ENCODE data around the gene NRF1.
"Not testable (repeated sequence)": the region's sequence is repeated elsewhere in the genome, so short reads cannot be mapped to it uniquely, and the experiment has no call there.

Gene NRF1

DNA sequence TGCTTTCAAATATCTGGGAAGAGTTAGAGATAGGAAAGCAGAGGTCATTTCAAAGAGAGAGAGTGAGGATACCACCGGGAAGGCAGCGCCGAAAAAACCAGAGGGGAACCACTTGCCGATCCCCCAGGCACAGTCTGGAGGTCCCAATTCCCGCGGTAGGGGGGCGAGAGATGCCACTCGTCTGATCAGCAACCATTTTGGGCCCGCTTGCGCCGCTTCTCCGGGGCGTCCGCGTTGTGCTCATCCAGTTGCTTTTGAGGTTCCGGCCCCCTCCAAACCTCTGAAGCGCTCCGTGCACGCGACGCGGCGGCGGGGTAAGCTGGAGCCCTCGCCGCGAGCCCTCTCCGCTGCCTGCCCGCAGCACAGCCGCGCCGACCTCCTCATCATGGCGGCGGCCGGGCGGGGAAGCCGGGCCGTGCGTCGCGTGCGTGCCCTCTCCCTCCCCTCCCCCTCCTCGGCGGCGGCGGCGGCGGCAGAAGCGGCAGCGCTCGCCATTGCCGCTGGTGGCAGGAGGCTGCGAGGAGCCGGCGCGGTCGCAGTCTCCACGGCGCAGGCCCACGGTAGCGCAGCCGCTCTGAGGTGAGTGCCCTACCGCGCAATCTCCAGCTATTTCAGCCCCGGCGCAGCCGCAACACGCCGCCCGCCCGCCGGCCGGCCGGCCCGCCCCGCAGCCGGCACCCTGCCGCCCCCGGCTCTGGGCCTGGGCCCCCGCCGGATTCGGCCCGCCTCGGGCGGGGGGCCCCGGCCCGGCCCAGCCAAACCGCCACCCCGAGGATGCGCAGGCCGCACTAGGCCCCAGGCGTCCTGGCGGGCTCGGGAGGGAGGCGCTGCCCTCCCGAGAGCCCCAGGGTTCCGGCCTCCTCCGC lies at the start of gene NRF1:
Gene NRF1, plus strand, starts transcription at position 475 of the 866 bp plus-strand sequence. CDS start 45,632 bp downstream, outside the sequence.
- peak; percentile 92 for DNase-seq (ENCODE audit: low spot score)

DNA sequence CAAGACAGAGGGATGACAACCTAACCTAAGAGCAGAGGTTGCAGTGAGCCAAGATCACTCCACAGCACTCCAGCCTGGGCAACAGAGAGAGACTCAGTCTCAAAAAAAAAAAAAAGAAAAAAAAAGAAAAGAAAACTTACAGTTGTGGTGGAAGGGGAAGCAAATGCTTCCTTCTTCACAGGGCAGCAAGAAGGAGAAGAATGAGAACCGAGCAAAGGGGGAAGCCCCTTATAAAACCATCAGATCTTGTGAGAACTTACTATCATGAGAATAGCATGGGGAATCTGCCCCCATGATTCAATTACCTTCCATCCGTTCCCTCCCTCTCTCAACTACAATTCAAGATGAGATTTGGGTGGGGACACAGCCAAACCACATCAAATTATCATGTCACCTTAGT lies 45.2 kb upstream of the NRF1 start:
- not testable (repeated sequence) for DNase-seq (ENCODE audit: low spot score)

DNA sequence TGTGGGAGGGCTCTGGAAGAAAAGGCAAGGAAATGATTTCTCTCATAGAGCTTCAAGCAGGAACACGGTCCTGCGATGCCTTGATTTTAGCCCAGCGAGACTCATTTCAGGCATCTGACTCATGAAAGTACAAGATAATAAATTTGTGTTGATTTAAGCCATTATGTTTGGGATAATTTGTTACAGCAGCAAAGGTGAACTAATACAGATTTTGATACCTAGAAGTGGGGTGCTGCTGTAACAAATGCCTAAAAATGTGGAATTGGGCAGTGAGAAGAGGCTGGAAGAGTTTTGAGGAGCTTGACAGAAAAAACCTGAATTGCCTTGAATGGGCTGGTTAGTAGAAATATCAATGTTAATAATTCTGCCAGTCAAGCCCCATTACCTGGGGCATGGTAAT lies 44.1 kb upstream of the NRF1 start:
- DNase-seq (ENCODE audit: low spot score), result no peak

DNA sequence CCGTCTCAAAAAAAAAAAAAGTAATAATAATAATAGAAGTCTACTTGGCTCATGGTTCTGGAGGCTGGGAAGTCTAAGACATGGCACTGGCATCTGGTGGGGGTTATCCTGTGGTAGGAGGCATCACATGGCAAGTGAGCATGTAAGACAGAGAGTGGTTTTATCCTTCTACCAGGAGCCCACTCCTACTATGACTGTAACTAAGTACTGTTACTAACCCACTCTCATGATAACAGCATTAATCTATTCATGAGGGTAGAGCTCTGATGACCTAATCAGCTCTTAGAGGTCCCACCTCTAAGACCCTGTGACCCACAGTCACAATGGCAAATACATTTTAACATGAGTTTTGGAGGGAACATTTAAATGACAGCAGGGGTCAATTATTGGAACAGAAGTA lies 43.3 kb upstream of the NRF1 start:
- DNase-seq (ENCODE audit: low spot score), result no peak

DNA sequence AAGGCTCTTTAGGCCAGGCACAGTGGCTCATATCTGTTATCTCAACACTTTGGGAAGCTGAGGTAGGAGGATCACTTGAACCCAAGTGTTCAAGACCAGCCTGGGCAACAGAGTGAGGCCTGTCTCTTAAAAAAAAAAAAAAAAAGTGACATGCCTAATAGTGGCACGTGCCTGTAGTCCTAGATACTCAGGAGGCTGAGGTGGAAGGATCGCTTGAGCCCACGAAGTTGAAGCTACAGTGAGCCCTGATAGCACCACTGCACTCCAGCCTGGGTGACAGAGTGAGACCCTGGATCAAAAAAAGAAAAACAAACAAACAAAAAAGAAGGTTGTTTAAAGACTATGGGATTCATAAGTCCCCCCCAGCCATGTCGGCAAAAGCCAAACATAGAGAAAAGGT lies 42.2 kb upstream of the NRF1 start:
- no peak for DNase-seq (ENCODE audit: low spot score)

DNA sequence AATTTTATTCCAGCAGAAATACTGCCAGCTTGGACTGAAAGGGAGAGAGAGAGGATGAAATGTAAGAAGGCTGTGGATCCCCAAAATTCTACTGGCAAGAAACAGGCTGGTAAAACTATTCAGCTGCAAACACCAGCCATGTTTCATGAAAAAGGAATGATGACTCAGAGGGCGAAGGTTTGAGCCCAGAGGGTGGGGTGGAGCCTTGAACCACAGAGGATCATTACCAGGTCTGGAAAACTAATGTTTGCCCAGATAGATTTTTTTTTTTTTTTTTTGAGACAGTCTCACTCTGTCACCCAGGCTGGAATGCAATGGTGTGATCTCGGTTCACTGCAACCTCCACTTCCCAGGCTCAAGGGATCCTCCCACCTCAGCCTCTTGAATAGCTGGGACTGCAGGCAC lies 41.7 kb upstream of the NRF1 start:
- DNase-seq (ENCODE audit: low spot score), result no peak

DNA sequence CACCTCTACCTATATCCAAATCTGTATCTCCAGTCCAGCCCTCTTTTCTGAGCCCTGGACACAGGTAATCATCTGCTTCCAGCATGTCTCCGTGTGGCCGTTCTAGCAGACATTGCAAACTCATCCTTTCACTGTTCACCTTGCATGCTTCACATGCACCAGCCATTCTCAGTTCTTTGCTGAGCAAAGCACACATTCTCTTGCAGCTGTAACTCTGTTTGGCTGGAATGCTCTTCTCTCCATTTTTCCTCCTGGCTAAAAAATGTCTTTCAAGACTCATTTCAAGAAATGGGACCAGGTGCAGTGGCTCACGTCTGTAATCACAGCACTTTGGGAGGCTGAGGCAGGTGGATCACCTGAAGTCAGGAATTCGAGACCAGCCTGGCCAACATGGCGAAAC lies 40.3 kb upstream of the NRF1 start:
- no peak for DNase-seq (ENCODE audit: low spot score)

DNA sequence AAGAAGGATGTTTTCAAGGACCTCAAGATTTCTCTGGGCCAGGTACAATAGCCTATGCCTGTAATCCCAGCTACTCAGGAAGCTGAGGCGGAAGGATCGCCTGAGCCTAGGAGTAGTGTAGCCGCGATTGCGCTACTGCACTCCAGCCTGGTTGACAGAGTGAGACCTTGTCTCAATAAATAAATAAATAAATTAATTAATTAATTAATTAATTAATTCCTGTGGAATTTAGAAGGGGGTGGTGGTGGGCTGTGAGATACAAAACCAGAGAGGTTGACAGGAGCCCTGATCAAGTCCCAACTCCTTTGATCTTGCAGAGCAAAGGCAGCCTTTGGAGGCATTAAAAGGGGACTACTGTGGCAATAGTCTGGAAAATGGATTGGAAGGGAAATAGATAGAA lies 39.3 kb upstream of the NRF1 start:
- no peak for DNase-seq (ENCODE audit: low spot score)

DNA sequence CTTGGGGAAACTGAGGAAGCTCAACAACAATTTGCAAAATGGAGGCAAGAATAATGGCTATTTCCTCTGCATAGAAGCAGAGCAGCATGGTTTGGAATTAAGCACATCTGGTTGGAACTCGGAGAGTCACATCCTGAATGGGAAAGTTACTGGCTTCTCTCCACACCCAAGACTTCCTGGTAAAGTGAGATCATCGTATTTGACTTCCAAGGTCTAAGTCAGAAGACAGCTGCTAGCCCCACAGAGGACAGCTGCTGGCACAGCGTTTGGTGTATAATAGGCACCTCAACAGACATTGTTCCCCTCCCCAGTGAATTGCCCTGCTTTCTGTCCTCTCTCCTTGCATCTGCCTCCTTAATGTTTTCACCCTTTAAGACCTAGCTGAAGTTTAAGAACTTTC lies 37.0 kb upstream of the NRF1 start:
- no peak for DNase-seq (ENCODE audit: low spot score)

DNA sequence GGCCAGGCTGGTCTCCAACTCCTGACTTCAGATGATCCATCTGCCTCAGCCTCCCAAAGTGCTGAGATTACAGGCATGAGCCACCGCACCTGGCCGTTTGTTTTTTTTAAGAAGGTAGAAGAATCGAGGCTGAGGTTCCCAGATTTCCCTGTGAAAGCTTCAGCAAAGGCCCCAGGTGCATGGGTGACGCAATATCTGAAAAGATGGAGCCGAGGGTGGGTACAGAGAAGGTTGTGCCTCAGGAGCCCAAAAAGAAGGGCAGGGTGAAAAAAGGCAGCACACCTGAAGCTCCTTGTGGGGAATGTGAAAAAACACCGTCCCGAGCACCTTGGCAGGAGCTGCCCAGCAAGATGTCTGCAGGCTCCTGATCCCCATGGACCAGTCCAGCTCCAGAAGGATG lies 35.8 kb upstream of the NRF1 start:
- DNase-seq (ENCODE audit: low spot score), result no peak

DNA sequence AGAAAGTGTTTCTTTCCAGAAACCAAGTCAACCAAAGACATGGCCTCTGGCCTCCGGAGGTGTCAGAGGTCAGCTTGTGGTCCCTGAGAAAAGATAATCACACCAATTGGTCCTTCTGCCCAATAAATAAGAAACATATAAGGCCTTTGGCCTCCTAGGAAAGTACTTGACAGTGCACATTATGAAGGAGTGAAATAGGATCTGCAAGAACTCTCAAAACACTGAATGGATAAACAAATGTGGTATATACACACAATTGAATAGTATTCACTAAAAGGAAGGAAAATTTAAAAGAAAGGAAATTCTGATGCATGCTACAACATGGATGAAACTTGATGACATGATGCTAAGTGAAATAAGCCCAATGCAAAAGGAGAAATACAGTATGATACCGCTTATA lies 35.4 kb upstream of the NRF1 start:
- no peak for DNase-seq (ENCODE audit: low spot score)

DNA sequence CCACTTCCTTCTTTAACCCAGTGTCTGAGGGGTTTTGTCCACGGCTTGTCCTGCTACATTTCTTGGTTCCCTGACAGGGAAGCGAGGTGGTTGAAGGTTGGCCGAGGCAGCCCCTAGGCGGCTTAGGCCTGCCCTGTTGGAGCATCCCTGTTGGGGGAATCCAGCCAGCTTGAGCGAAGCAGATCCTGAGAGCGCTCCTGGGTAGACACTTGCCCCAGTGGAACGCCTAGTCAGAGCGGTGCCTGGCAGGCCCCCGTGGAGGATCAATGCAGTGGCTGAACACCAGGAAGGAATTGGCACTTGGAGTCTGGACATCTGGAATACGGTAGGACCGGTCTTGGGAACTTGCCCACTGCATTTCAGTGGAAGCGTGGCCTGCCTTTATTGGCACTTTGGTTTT lies 32.7 kb upstream of the NRF1 start:
- DNase-seq (ENCODE audit: low spot score), result no peak

DNA sequence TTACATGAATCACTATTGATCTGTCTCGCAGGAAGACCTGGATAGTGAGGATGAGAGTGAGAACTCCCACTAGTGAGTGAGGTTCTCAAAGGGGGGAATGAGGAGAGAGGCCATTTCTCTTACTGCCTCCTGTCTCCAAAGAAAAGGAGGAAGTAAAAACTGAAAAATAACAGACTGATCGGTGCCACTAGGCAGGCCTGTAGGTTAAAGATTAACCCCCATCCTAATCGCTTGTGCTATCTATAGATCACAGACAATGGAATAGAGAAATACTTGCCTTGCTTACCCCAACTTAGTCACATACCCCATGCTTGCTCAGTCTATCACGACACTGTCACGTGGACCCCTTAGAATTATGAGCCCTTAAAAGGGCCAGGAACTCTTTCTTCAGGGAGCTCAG lies 25.3 kb upstream of the NRF1 start:
- not testable (repeated sequence) for DNase-seq (ENCODE audit: low spot score)

DNA sequence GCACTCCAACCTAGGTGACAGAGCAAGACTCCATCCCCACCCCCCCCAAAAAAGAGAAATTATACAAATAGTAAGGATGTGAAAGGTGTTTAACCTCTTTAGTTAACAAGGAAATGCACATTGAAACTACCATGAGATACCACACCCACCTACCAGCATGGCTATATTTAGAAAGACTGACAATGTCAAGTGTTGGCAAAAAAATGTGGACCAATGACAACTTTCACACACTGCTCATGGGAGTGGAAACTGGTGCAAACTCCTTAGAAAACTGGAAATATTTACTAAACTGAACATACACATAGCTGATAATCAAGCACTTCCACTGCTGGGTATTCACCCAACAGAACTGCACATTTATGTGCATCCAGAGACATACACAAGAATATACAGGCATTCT lies 23.3 kb upstream of the NRF1 start:
- no peak for DNase-seq (ENCODE audit: low spot score)

DNA sequence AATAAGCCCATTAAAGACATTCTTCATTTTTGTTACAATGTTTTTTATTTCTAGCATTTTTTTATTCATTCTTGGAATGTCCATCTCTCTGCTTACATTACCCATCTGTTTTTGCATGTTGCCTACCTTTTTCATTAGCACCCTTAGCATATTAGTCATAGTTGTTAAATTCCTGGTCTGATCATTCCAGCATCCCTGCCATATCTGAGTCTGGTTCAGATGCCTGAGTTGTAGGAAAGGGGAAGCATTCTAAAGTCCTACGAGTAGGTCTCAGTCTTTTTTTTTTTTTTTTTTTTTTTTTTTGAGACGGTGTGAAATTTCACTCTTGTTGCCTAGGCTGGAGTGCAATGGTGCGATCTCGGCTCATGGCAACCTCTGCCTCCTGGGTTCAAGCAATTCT lies 19.7 kb upstream of the NRF1 start:
- DNase-seq (ENCODE audit: low spot score), result no peak

DNA sequence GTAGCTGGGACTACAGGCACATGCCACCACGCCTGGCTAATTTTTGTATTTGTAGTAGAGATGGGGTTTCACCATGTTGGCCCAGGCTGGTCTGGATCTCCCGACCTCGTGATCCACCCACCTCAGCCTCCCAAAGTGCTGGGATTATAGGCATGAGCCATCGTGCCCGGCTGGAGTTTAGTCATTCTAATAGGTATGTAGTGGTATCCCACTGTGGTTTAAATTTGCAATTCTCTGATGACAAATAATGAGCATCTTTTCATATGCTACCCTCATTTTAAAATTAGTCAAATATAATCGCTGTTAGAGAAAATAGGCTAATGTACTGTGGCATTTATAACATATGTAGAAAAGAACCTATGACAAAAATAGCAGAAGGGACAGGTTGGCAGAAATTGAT lies 15.1 kb upstream of the NRF1 start:
- DNase-seq (ENCODE audit: low spot score), result not testable (repeated sequence)

DNA sequence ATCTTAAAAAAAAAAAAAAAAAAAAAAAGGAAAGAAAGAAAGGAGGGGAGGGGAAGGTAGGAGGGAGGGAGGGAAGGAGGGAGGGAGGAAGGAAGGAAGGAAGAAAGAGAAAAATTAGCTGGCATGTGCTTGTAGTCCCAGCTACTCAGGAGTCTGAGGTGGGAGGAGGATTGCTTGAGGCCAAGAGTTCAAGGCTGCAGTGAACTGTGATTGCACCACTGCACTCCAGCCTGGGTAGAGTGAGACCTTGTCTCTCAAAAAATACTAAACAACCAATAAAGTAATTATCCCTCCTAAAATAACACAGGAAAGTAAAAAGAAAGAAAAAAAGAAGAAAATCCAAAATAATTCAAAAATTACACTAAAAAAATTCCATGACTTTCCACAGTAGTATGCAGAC lies 13.8 kb upstream of the NRF1 start:
- DNase-seq (ENCODE audit: low spot score), result no peak

DNA sequence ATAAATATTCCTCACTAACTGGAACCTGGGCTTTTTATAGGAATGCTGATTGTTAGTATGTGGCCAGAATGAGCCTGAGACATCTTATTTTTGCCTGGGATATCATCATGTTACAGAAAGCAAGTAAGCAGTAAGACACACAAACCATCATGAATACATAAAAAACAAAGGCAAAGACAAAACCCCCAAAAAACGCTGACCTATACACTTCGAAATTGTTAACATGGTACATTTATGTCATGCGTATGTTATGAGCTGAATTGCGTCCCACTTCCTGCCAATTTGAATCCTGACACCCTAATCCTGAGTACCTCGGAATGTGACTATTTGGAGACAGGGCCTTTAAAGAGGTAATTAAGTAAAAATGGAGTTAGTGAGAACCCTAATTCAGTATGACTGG lies 12.3 kb upstream of the NRF1 start:
- no peak for DNase-seq (ENCODE audit: low spot score)

DNA sequence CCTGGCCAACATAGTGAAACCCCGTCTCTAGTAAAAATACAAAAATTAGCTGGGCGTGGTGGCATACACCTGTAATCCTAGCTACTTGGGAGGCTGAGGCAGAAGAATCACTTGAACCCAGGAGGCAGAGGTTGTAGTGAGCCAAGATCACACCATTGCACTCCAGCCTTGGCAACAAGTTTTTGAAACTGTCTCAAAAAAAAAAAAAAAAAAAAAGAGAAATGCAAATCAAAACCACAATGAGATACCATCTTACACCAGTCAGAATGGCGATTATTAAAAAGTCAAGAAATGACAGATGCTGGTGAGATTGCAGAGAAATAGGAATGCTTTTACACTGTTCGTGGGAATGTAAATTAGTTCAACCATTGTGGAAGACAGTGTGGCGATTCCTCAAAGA lies 7.9 kb upstream of the NRF1 start:
- DNase-seq (ENCODE audit: low spot score), result not testable (repeated sequence)

DNA sequence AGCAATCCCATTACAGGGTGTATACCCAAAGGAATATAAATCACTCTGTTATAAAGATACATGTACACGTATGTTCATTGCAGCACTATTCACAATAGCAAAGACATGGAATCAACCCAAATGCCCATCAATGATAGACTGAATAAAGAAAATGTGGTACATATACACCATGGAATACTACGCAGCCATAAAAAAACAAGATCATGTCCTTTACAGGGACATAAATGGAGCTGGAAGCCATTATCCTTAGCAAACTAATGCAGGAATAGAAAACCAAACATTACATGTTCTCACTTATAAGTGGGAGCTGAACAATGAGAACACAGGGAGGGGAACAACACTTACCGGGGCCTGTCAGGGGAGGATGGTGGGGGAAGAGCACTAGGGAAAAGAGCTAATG lies 7.5 kb upstream of the NRF1 start:
- not testable (repeated sequence) for DNase-seq (ENCODE audit: low spot score)

DNA sequence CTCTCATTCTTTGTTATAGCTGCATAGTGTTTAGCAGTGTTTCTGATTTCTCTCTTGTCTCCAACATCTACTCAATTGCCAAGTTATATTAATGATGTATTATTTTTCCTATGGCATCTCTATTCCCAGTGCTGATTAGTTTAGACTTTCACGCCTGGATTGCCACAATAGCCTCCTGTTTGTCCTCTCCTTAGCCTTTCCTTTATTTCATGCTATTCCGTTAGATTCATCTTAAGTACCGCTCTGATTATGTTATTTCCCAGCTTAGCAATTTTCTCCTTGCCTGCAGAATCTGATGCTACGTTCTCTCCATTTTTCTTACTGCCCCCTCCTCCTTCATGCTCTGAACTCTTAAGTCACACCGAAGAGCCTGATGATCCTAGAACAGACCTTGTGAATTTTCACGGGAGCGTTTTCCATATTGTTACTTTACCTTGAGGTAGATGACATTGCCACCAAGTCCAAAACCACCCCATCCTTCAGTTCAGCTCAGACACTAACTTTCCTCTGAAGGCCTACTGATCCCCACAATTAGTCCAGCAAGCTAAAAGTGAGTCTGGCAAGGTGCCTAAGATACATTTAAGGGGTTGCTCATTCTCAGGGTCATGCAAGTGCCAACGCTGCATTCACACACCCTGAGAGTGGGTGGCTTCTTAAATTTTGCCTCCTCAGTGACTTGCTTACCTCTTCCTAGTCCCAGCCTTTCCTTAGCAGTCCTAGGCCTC lies 6.6 kb upstream of the NRF1 start:
- DNase-seq (ENCODE audit: low spot score), result no peak

DNA sequence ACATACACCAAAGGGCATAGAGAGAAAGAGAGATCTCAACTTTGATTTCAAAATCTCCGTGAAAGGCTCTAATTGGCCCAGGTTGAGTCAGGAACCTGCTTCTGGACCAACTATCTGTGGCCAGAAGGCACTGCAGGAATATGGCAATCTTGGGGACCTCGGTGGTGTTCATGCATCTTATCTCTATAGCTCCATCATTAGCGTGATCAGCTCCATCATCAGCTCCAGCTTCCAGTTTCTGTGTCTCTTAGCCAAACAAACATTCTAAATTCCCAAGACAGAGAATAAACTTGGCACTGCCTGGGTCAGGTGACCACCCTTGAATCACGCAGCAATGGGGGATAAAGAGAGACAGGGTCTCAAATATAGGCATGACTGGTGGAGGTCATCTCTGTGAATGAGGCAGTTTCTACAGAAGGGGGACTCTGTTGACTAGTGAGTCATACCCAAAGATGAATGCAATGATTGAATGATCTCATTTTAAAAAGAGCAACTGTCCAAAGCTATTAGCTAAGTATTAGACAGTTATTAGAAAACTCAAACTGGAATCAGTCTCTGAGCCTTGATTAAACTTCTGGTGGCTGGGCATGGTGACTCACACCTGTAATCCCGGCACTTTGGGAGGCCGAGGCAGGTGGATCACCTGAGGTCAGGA lies 5.4 kb upstream of the NRF1 start:
- DNase-seq (ENCODE audit: low spot score), result no peak

DNA sequence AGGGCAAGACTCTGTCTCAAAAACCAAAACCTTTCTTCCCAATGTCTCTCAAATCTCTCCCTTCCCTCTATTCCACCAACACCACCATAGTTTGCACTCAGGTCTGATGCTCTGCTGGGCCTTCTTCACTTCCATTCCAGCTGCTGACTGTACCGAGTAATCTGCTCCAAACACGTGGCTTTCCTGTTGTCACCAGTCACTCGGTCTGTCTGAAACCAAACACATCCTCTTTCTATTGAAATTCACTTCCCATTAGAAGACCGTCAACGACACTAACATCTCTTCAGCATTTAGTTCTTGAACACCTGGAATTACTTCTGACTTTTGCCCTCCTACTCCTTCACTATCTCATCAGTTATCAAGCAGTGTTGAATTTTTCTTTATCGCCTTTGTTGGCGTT lies 4.7 kb upstream of the NRF1 start:
- no peak for DNase-seq (ENCODE audit: low spot score)

Measured in ecto neural progenitor cell (in vitro differentiated cells).